RWPE1 (cell line): ENCODE measurements around the gene GBF1.
A peak's percentile ranks its signal among the peaks of the same experiment; 100 is the strongest.

ENCODE experiments used
- CTCF ChIA-PET: fragments of 350-600 bp; sonication (Branson Sonifier 250); formaldehyde crosslinking; extraction: SDS; loops from one replicate; lab custom pipeline; 2021; lab: Yijun Ruan, JAX
- POLR2A ChIA-PET: fragments of 400-600 bp; formaldehyde crosslinking; extraction: SDS; loops from one replicate; lab custom pipeline; 2020; ENCODE audit warnings: antibody characterized with exemption; ENCODE audit not compliant: low non-redundant PET; lab: Yijun Ruan, JAX
- DNase-seq: peaks from one replicate; pipeline ENCODE4 v3.0.0; 2012; ENCODE audit warnings: low spot score
- H3K27ac ChIP-seq: fragments of 450-650 bp; 2 replicates; pipeline ENCODE4 v1.5.1; 2017
- CTCF ChIP-seq: fragments of 450-650 bp; conservative IDR thresholded peaks from 2 replicates; pipeline ENCODE4 v1.5.1; 2017; ENCODE audit warnings: low read depth, mild to moderate bottlenecking

The GBF1 gene

GRCh38 chr10:102400076-102400475, 154.7 kb downstream of the GBF1 start:
- no peak for DNase-seq
- CTCF ChIA-PET = interaction anchor here (0.5 to 8.9 kb wide), 21 partner anchors 10 to 566 kb away, joined by 3 to 108 read pairs (median 4); partner anchors contain the start of genes C10orf95, ELOVL3, FBXL15 and PSD
- no peak for TF ChIP-seq CTCF
- POLR2A ChIA-PET = no interaction called here
- H3K27ac ChIP-seq = peak overlapping the region; percentile 85

GRCh38 chr10:102400598-102401341, 155.4 kb downstream of the GBF1 start:
- POLR2A ChIA-PET = no interaction called here
- CTCF ChIA-PET = interaction anchor here (0.6 to 8.9 kb wide), 15 partner anchors 10 to 258 kb away, joined by 3 to 108 read pairs (median 6); partner anchors contain the start of genes C10orf95, FBXL15 and PSD
- peak overlapping the region; percentile 85 for H3K27ac ChIP-seq
- DNase-seq = no peak
- TF ChIP-seq CTCF = no peak

GRCh38 chr10:102401342-102401654, 156.0 kb downstream of the GBF1 start:
- DNase-seq = no peak
- CTCF ChIA-PET = interaction anchor here (0.6 to 8.9 kb wide), 4 partner anchors 11 to 257 kb away, joined by 3 to 79 read pairs (median 21); partner anchors contain the start of gene FBXL15
- POLR2A ChIA-PET = no interaction called here
- peak overlapping the region; percentile 85 for H3K27ac ChIP-seq
- no peak for TF ChIP-seq CTCF

- TF ChIP-seq CTCF = no peak
- ChIA-PET POLR2A (no interaction called here), CTCF (interaction anchor here (0.7 to 8.9 kb wide), 5 partner anchors 8 to 171 kb away, joined by 3 to 79 read pairs (median 5); partner anchors contain the start of gene FBXL15)
- peak overlapping the region; percentile 85 for H3K27ac ChIP-seq
- peak; percentile 94 for DNase-seq
These were observed 156.6 kb downstream of the GBF1 start for GRCh38 chr10:102401735-102402511.

GRCh38 chr10:102402512-102402896, 157.2 kb downstream of the GBF1 start:
- ChIA-PET CTCF (interaction anchor here (0.7 to 8.9 kb wide), 6 partner anchors 9 to 172 kb away, joined by 3 to 79 read pairs (median 5); partner anchors contain the start of gene FBXL15), POLR2A (no interaction called here)
- TF ChIP-seq CTCF = no peak

GRCh38 chr10:102403115-102403514, 157.8 kb downstream of the GBF1 start:
- ChIA-PET CTCF (interaction anchor here (0.6 to 8.9 kb wide), 13 partner anchors 9 to 210 kb away, joined by 3 to 79 read pairs (median 5); partner anchors contain the start of genes CUEDC2, FBXL15 and PSD), POLR2A (no interaction called here)
- DNase-seq = no peak
- H3K27ac ChIP-seq = peak overlapping the region; percentile 85
- no peak for TF ChIP-seq CTCF

More at GRCh38 chr10:102402512-102402896, 157.2 kb downstream of the GBF1 start:
- DNase-seq = no peak
- H3K27ac ChIP-seq = peak overlapping the region; percentile 85
